HG02884 (cell line): ENCODE data around the gene SCUBE3.

Experiments
- ATAC-seq: cut with Tn5 transposase; IDR thresholded peaks from one replicate; pipeline ENCODE4 v1.9.1; 2021; ENCODE audit warnings: mild to moderate bottlenecking, moderate library complexity; ENCODE audit not compliant: unreplicated experiment

SCUBE3 gene

GRCh38 chr6:35264550-35265274 is 51.0 kb downstream of the SCUBE3 start:
- ATAC-seq = no peak

- no peak for ATAC-seq
These were observed 51.8 kb downstream of the SCUBE3 start for GRCh38 chr6:35265523-35265922.

- no peak for ATAC-seq
These were observed 53.7 kb downstream of the SCUBE3 start for GRCh38 chr6:35267446-35267845.

- no peak for ATAC-seq
These were observed 54.1 kb downstream of the SCUBE3 start for GRCh38 chr6:35267897-35268296.

GRCh38 chr6:35272005-35272404 is 58.2 kb downstream of the SCUBE3 start:
- no peak for ATAC-seq

GRCh38 chr6:35273822-35274559 is 60.2 kb downstream of the SCUBE3 start:
- ATAC-seq = no peak

GRCh38 chr6:35275744-35276260 is 62.0 kb downstream of the SCUBE3 start:
- no peak for ATAC-seq

- ATAC-seq = no peak
These were observed 65.0 kb downstream of the SCUBE3 start for GRCh38 chr6:35278708-35279107.

GRCh38 chr6:35280903-35281302 is 67.1 kb downstream of the SCUBE3 start:
- no peak for ATAC-seq

GRCh38 chr6:35282472-35282871 is 68.7 kb downstream of the SCUBE3 start:
- no peak for ATAC-seq

GRCh38 chr6:35283361-35283760 is 69.6 kb downstream of the SCUBE3 start:
- no peak for ATAC-seq

GRCh38 chr6:35287671-35288396 is 74.1 kb downstream of the SCUBE3 start:
- no peak for ATAC-seq

- ATAC-seq = no peak
These were observed 75.1 kb downstream of the SCUBE3 start for GRCh38 chr6:35288834-35289233.

- ATAC-seq = no peak
These were observed 77.7 kb downstream of the SCUBE3 start for GRCh38 chr6:35291491-35291890.

- no peak for ATAC-seq
These were observed 78.7 kb downstream of the SCUBE3 start for GRCh38 chr6:35292494-35292893.

GRCh38 chr6:35293681-35294080 is 79.9 kb downstream of the SCUBE3 start:
- no peak for ATAC-seq

- ATAC-seq = no peak
These were observed 80.7 kb downstream of the SCUBE3 start for GRCh38 chr6:35294308-35294945.

GRCh38 chr6:35295036-35295435 is 81.3 kb downstream of the SCUBE3 start:
- no peak for ATAC-seq

GRCh38 chr6:35295521-35296315 is 82.0 kb downstream of the SCUBE3 start:
- no peak for ATAC-seq

GRCh38 chr6:35296931-35297600 is 83.3 kb downstream of the SCUBE3 start:
- no peak for ATAC-seq
